GM23338 (cell line): Measurements from ENCODE around the gene ACAN. TPM values are rescaled to one million over a fixed set of nuclear protein-coding genes. Genes with fewer than 3 reads are reported as not detected.

Experiments used
- ATAC-seq: fragments of 200-7000 bp; cut with Tn5 transposase; 3 replicates; pipeline ENCODE4 v1.9.1; 2020
- DNase-seq: peaks from one replicate; pipeline ENCODE4 v3.0.0-alpha.2; 2015; ENCODE audit warnings: low spot score
- H2AFZ ChIP-seq: fragments of 200-600 bp; sonication (generic); 2 replicates; pipeline ENCODE4 v1.8.0; 2016; ENCODE audit warnings: antibody characterized with exemption, mild to moderate bottlenecking, moderate library complexity
- H3F3A ChIP-seq: fragments of 200-600 bp; sonication (generic); replicated peaks from 2 replicates; pipeline ENCODE4 v1.8.0; 2017; ENCODE audit warnings: antibody characterized with exemption, mixed run types, low read depth
- H3K27ac ChIP-seq: fragments of 200-600 bp; sonication (generic); 2 replicates; pipeline ENCODE4 v1.6.1; 2016; ENCODE audit warnings: low read depth
- H3K27me3 ChIP-seq: fragments of 200-600 bp; sonication (generic); 2 replicates; pipeline ENCODE4 v1.8.0; 2016; ENCODE audit warnings: mild to moderate bottlenecking, mixed run types, moderate library complexity; ENCODE audit not compliant: insufficient read depth
- H3K36me3 ChIP-seq: fragments of 200-600 bp; sonication (generic); 2 replicates; pipeline ENCODE4 v1.8.0; 2016; ENCODE audit warnings: mild to moderate bottlenecking; ENCODE audit not compliant: insufficient read depth
- H3K4me1 ChIP-seq: fragments of 200-600 bp; sonication (generic); 2 replicates; pipeline ENCODE4 v1.8.0; 2016; ENCODE audit warnings: mild to moderate bottlenecking, moderate library complexity; ENCODE audit not compliant: insufficient read depth
- H3K4me2 ChIP-seq: fragments of 200-600 bp; sonication (generic); 2 replicates; pipeline ENCODE4 v1.7.1; 2017; ENCODE audit warnings: mixed run types
- H3K4me3 ChIP-seq: fragments of 200-600 bp; sonication (generic); 2 replicates; pipeline ENCODE4 v1.6.1; 2016; ENCODE audit warnings: mixed run types
- H3K79me2 ChIP-seq: fragments of 200-600 bp; sonication (generic); replicated peaks from 2 replicates; pipeline ENCODE4 v1.8.0; 2017; ENCODE audit warnings: mild to moderate bottlenecking; ENCODE audit not compliant: insufficient read depth
- H3K9me2 ChIP-seq: fragments of 200-600 bp; sonication (generic); 2 replicates; pipeline ENCODE4 v1.8.0; 2017; ENCODE audit not compliant: insufficient read depth
- H4K20me1 ChIP-seq: fragments of 200-600 bp; sonication (generic); replicated peaks from 2 replicates; pipeline ENCODE4 v1.8.0; 2017; ENCODE audit warnings: mild to moderate bottlenecking; ENCODE audit not compliant: insufficient read depth
- H3K27ac Mint-ChIP-seq: 2 replicates; pipeline ENCODE4 v1.8.0; 2020; ENCODE audit warnings: inconsistent platforms, mild to moderate bottlenecking, moderate library complexity, mixed read lengths
- H3K27me3 Mint-ChIP-seq: 3 replicates; pipeline ENCODE4 v1.8.0; 2022; ENCODE audit warnings: low read depth, mild to moderate bottlenecking, moderate library complexity, mixed read lengths, inconsistent platforms; ENCODE audit not compliant: insufficient read depth, poor library complexity
- H3K36me3 Mint-ChIP-seq: 3 replicates; pipeline ENCODE4 v1.8.0; 2021; ENCODE audit warnings: low read depth, mild to moderate bottlenecking, inconsistent platforms, moderate library complexity, mixed read lengths
- H3K4me1 Mint-ChIP-seq: 3 replicates; pipeline ENCODE4 v1.8.0; 2020; ENCODE audit warnings: mild to moderate bottlenecking, inconsistent platforms, mixed read lengths
- H3K4me3 Mint-ChIP-seq: 3 replicates; pipeline ENCODE4 v1.8.0; 2021; ENCODE audit warnings: moderate library complexity, mild to moderate bottlenecking, inconsistent platforms, mixed read lengths
- H3K9me3 Mint-ChIP-seq: 3 replicates; pipeline ENCODE4 v1.8.0; 2020; ENCODE audit warnings: moderate library complexity, mild to moderate bottlenecking, inconsistent platforms, mixed read lengths
- CREB1 ChIP-seq: fragments of 250-450 bp; sonication (Bioruptor Pico); IDR thresholded peaks from 2 replicates; pipeline ENCODE4 v1.5.0; 2020; ENCODE audit warnings: low read depth, mild to moderate bottlenecking, moderate library complexity
- ETS1 ChIP-seq: IDR thresholded peaks from 2 replicates; pipeline ENCODE4 v1.6.1; 2016; ENCODE audit warnings: antibody characterized with exemption
- EZH2 ChIP-seq: fragments of 200-600 bp; sonication (generic); IDR thresholded peaks from one replicate; pipeline ENCODE4 v1.8.0; 2017; ENCODE audit warnings: antibody characterized with exemption, mild to moderate bottlenecking, low read depth; ENCODE audit not compliant: unreplicated experiment
- EZH2phosphoT487 ChIP-seq: fragments of 200-600 bp; sonication (generic); IDR thresholded peaks from one replicate; pipeline ENCODE4 v1.8.1; 2018; ENCODE audit warnings: antibody characterized with exemption; ENCODE audit not compliant: unreplicated experiment
- JUNB ChIP-seq: IDR thresholded peaks from one replicate; pipeline ENCODE4 v1.6.1; 2016; ENCODE audit warnings: antibody characterized with exemption; ENCODE audit not compliant: unreplicated experiment
- NANOG ChIP-seq: IDR thresholded peaks from 2 replicates; pipeline ENCODE4 v1.6.1; 2016; ENCODE audit warnings: antibody characterized with exemption, borderline replicate concordance
- POLR2AphosphoS5 ChIP-seq: IDR thresholded peaks from 2 replicates; pipeline ENCODE4 v1.6.1; 2016; ENCODE audit warnings: antibody characterized with exemption, low read depth
- STAT1 ChIP-seq: IDR thresholded peaks from one replicate; pipeline ENCODE4 v1.6.1; 2016; ENCODE audit warnings: antibody characterized with exemption; ENCODE audit not compliant: unreplicated experiment
- ZNF114 ChIP-seq: fragments of 250-450 bp; sonication (Bioruptor Pico); IDR thresholded peaks from 2 replicates; pipeline ENCODE4 v1.5.0; 2020; ENCODE audit warnings: mild to moderate bottlenecking, moderate library complexity
- ZNF331 ChIP-seq: fragments of 250-450 bp; sonication (Bioruptor Pico); IDR thresholded peaks from 2 replicates; pipeline ENCODE4 v1.5.0; 2020; ENCODE audit warnings: low read depth, mild to moderate bottlenecking, moderate library complexity
- polyA plus RNA-seq: library from polyadenylated mRNA; unstranded; fragments of >200 nt; fragmentation: Nextera tagmentation; extraction: Ambion mirVana; gene quantifications from 2 replicates; pipeline ENCODE4 v1.2.1, GENCODE V29; 2016
- total RNA-seq: library from RNA; depleted of rRNA; stranded (reverse); fragments of >200 nt; shearing (Covaris generic); gene quantifications from 2 replicates; pipeline ENCODE4 v1.2.3, GENCODE V29; 2014
- TF ChIP-seq, protein P1 (sequence below), 2 experiments: fragments of 200-600 bp in 1 of 2; sonication (generic) in 1 of 2; conservative IDR thresholded peaks; 2 replicates each; pipeline versions ENCODE4 v1.5.1 to v1.6.1; 2016 to 2017; ENCODE audit warnings: antibody characterized with exemption in 2 of 2, low read depth in 2 of 2, mild to moderate bottlenecking in 2 of 2, moderate library complexity in 1 of 2
- TF ChIP-seq, protein P2 (sequence below): fragments of 250-450 bp; sonication (Bioruptor Pico); IDR thresholded peaks from 2 replicates; pipeline ENCODE4 v1.5.0; 2020; ENCODE audit warnings: mild to moderate bottlenecking, moderate library complexity
- TF ChIP-seq, protein P3 (sequence below): IDR thresholded peaks from one replicate; pipeline ENCODE4 v1.6.1; 2018; ENCODE audit warnings: antibody characterized with exemption; ENCODE audit not compliant: unreplicated experiment

The ACAN gene
- total and polyA plus RNA-seq, 2 experiments from 2014 or later = 2.5 to 4.9 TPM

DNA sequence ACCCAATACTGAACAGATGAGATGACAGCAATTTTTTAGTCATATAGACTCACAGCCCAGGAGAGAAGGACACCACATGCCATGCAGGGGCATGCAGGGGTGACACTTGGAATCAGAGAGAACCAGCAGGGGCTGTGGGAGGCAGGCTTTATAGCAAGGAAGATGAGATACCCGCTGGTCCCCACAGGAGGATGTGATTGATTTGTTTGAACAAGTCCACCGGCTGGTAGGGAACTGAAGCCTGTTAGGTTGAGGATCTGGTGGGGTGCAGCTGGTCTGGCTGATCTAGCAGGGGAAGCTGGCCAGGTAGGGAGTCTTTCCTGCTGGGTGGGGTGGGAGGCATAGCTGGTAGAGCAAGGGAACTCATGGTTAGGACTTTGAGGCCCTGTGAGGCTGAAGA lies 18.0 kb upstream of the ACAN start:
- Histone ChIP-seq H4K20me1 (no peaks in the 10 kb centered on the region), H3K4me1 (no peaks in the 10 kb centered on the region), H2AFZ (no peak overlapping the region), H3K4me2 (no peak overlapping the region), H3F3A (no peaks in the 10 kb centered on the region), H3K27ac (no peak overlapping the region), H3K9me2 (0 out of 2 replicates have a peak, but pooled peaks cover 7% of the 10 kb centered on the region), H3K36me3 (no peaks in the 10 kb centered on the region), H3K27me3 (no peaks in the 10 kb centered on the region), H3K79me2 (no peaks in the 10 kb centered on the region), H3K4me3 (no peak overlapping the region)
- H3K27me3 Mint-ChIP-seq = peaks cover 8% of the 10 kb centered on the region
- no peaks in the 10 kb centered on the region for H3K4me1 Mint-ChIP-seq
- H3K36me3 Mint-ChIP-seq = no peaks in the 10 kb centered on the region
- H3K27ac Mint-ChIP-seq = no peak overlapping the region
- H3K4me3 Mint-ChIP-seq = no peak overlapping the region
- no peak for DNase-seq
- TF ChIP-seq ZNF331 (no peak), ZNF114 (CRISPR knock-in tag) (no peak), JUNB (no peak), EZH2phosphoT487 (no peak), POLR2AphosphoS5 (no peak), STAT1 (no peak), EZH2 (no peak), CREB1 (CRISPR knock-in tag) (no peak), NANOG (no peak), ETS1 (no peak)
- TF ChIP-seq, protein P1, sequence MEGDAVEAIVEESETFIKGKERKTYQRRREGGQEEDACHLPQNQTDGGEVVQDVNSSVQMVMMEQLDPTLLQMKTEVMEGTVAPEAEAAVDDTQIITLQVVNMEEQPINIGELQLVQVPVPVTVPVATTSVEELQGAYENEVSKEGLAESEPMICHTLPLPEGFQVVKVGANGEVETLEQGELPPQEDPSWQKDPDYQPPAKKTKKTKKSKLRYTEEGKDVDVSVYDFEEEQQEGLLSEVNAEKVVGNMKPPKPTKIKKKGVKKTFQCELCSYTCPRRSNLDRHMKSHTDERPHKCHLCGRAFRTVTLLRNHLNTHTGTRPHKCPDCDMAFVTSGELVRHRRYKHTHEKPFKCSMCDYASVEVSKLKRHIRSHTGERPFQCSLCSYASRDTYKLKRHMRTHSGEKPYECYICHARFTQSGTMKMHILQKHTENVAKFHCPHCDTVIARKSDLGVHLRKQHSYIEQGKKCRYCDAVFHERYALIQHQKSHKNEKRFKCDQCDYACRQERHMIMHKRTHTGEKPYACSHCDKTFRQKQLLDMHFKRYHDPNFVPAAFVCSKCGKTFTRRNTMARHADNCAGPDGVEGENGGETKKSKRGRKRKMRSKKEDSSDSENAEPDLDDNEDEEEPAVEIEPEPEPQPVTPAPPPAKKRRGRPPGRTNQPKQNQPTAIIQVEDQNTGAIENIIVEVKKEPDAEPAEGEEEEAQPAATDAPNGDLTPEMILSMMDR (conservative IDR thresholded peaks at IDR 0.05; ENCODE audit: low read depth in 2 of 2) = no peak
- TF ChIP-seq, protein P2, sequence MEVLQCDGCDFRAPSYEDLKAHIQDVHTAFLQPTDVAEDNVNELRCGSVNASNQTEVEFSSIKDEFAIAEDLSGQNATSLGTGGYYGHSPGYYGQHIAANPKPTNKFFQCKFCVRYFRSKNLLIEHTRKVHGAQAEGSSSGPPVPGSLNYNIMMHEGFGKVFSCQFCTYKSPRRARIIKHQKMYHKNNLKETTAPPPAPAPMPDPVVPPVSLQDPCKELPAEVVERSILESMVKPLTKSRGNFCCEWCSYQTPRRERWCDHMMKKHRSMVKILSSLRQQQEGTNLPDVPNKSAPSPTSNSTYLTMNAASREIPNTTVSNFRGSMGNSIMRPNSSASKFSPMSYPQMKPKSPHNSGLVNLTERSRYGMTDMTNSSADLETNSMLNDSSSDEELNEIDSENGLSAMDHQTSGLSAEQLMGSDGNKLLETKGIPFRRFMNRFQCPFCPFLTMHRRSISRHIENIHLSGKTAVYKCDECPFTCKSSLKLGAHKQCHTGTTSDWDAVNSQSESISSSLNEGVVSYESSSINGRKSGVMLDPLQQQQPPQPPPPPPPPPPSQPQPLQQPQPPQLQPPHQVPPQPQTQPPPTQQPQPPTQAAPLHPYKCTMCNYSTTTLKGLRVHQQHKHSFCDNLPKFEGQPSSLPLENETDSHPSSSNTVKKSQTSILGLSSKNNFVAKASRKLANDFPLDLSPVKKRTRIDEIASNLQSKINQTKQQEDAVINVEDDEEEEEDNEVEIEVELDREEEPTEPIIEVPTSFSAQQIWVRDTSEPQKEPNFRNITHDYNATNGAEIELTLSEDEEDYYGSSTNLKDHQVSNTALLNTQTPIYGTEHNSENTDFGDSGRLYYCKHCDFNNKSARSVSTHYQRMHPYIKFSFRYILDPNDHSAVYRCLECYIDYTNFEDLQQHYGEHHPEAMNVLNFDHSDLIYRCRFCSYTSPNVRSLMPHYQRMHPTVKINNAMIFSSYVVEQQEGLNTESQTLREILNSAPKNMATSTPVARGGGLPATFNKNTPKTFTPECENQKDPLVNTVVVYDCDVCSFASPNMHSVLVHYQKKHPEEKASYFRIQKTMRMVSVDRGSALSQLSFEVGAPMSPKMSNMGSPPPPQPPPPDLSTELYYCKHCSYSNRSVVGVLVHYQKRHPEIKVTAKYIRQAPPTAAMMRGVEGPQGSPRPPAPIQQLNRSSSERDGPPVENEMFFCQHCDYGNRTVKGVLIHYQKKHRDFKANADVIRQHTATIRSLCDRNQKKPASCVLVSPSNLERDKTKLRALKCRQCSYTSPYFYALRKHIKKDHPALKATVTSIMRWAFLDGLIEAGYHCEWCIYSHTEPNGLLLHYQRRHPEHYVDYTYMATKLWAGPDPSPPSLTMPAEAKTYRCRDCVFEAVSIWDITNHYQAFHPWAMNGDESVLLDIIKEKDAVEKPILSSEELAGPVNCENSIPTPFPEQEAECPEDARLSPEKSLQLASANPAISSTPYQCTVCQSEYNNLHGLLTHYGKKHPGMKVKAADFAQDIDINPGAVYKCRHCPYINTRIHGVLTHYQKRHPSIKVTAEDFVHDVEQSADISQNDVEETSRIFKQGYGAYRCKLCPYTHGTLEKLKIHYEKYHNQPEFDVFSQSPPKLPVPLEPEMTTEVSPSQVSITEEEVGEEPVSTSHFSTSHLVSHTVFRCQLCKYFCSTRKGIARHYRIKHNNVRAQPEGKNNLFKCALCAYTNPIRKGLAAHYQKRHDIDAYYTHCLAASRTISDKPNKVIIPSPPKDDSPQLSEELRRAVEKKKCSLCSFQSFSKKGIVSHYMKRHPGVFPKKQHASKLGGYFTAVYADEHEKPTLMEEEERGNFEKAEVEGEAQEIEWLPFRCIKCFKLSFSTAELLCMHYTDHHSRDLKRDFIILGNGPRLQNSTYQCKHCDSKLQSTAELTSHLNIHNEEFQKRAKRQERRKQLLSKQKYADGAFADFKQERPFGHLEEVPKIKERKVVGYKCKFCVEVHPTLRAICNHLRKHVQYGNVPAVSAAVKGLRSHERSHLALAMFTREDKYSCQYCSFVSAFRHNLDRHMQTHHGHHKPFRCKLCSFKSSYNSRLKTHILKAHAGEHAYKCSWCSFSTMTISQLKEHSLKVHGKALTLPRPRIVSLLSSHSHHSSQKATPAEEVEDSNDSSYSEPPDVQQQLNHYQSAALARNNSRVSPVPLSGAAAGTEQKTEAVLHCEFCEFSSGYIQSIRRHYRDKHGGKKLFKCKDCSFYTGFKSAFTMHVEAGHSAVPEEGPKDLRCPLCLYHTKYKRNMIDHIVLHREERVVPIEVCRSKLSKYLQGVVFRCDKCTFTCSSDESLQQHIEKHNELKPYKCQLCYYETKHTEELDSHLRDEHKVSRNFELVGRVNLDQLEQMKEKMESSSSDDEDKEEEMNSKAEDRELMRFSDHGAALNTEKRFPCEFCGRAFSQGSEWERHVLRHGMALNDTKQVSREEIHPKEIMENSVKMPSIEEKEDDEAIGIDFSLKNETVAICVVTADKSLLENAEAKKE = no peak
- TF ChIP-seq, protein P3, sequence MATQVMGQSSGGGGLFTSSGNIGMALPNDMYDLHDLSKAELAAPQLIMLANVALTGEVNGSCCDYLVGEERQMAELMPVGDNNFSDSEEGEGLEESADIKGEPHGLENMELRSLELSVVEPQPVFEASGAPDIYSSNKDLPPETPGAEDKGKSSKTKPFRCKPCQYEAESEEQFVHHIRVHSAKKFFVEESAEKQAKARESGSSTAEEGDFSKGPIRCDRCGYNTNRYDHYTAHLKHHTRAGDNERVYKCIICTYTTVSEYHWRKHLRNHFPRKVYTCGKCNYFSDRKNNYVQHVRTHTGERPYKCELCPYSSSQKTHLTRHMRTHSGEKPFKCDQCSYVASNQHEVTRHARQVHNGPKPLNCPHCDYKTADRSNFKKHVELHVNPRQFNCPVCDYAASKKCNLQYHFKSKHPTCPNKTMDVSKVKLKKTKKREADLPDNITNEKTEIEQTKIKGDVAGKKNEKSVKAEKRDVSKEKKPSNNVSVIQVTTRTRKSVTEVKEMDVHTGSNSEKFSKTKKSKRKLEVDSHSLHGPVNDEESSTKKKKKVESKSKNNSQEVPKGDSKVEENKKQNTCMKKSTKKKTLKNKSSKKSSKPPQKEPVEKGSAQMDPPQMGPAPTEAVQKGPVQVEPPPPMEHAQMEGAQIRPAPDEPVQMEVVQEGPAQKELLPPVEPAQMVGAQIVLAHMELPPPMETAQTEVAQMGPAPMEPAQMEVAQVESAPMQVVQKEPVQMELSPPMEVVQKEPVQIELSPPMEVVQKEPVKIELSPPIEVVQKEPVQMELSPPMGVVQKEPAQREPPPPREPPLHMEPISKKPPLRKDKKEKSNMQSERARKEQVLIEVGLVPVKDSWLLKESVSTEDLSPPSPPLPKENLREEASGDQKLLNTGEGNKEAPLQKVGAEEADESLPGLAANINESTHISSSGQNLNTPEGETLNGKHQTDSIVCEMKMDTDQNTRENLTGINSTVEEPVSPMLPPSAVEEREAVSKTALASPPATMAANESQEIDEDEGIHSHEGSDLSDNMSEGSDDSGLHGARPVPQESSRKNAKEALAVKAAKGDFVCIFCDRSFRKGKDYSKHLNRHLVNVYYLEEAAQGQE = no peak
- ATAC-seq = no peak
- H3K9me3 Mint-ChIP-seq = no peaks in the 10 kb centered on the region
